NCI-H2171 treated with DMSO at 0.1 percent for 48 hours (cell line): ENCODE measurements around the gene FCRL4.

Source experiments
- DNase-seq: peaks from one replicate; lab custom pipeline; 2025; lab: John Stamatoyannopoulos, UW

The FCRL4 gene

GRCh38 chr1:157597959-157598667 is at the start of gene FCRL4:
FCRL4 (minus strand) TSS chr1:157598085; CDS start chr1:157597944, 141 bp downstream.
- DNase-seq, result no peak

- no peak for DNase-seq
These were observed 48.3 kb upstream of the FCRL4 start for GRCh38 chr1:157646144-157646543.

GRCh38 chr1:157641177-157641576 is 43.3 kb upstream of the FCRL4 start:
- no peak for DNase-seq

GRCh38 chr1:157639800-157640199 is 41.9 kb upstream of the FCRL4 start:
- no peak for DNase-seq

- no peak for DNase-seq
These were observed 30.9 kb upstream of the FCRL4 start for GRCh38 chr1:157628773-157629172.

GRCh38 chr1:157626099-157626498 is 28.2 kb upstream of the FCRL4 start:
- DNase-seq, result no peak

GRCh38 chr1:157624471-157624870 is 26.6 kb upstream of the FCRL4 start:
- DNase-seq, result no peak

- DNase-seq, result no peak
These were observed 24.6 kb upstream of the FCRL4 start for GRCh38 chr1:157622471-157622870.

- no peak for DNase-seq
These were observed 20.3 kb upstream of the FCRL4 start for GRCh38 chr1:157618190-157618589.

GRCh38 chr1:157600236-157600635 is 2.4 kb upstream of the FCRL4 start:
- no peak for DNase-seq

- DNase-seq, result no peak
These were observed 1.5 kb downstream of the FCRL4 start for GRCh38 chr1:157596384-157596783.

- DNase-seq, result no peak
These were observed 2.5 kb downstream of the FCRL4 start for GRCh38 chr1:157595356-157595755.

GRCh38 chr1:157585984-157586383 is 11.9 kb downstream of the FCRL4 start:
- DNase-seq, result no peak

- no peak for DNase-seq
These were observed 13.4 kb downstream of the FCRL4 start for GRCh38 chr1:157584503-157584902.

- DNase-seq, result no peak
These were observed 17.1 kb downstream of the FCRL4 start for GRCh38 chr1:157580828-157581210.

- DNase-seq, result peak; percentile 57
These were observed 17.6 kb downstream of the FCRL4 start for GRCh38 chr1:157580179-157580827.

GRCh38 chr1:157577420-157577819 is 20.5 kb downstream of the FCRL4 start:
- no peak for DNase-seq

- no peak for DNase-seq
These were observed 22.1 kb downstream of the FCRL4 start for GRCh38 chr1:157575744-157576143.

GRCh38 chr1:157574836-157575235 is 23.0 kb downstream of the FCRL4 start:
- DNase-seq, result no peak

GRCh38 chr1:157566484-157567300 is 31.2 kb downstream of the FCRL4 start:
- DNase-seq, result no peak

GRCh38 chr1:157562515-157562914 is 35.4 kb downstream of the FCRL4 start:
- DNase-seq, result no peak

- DNase-seq, result no peak
These were observed 39.8 kb downstream of the FCRL4 start for GRCh38 chr1:157558119-157558518.
